GM12801 (cell line): ENCODE results near the gene ZNF503.

Experiments used
- TF ChIP-seq, protein P1 (sequence below): IDR thresholded peaks from one replicate; pipeline ENCODE4 v1.5.1; 2011; ENCODE audit warnings: control low read depth; ENCODE audit not compliant: insufficient read length; ENCODE audit errors: extremely low read depth

Gene ZNF503

GRCh38 chr10:75352650-75353049, 48.9 kb downstream of the ZNF503 start:
- TF ChIP-seq, protein P1, sequence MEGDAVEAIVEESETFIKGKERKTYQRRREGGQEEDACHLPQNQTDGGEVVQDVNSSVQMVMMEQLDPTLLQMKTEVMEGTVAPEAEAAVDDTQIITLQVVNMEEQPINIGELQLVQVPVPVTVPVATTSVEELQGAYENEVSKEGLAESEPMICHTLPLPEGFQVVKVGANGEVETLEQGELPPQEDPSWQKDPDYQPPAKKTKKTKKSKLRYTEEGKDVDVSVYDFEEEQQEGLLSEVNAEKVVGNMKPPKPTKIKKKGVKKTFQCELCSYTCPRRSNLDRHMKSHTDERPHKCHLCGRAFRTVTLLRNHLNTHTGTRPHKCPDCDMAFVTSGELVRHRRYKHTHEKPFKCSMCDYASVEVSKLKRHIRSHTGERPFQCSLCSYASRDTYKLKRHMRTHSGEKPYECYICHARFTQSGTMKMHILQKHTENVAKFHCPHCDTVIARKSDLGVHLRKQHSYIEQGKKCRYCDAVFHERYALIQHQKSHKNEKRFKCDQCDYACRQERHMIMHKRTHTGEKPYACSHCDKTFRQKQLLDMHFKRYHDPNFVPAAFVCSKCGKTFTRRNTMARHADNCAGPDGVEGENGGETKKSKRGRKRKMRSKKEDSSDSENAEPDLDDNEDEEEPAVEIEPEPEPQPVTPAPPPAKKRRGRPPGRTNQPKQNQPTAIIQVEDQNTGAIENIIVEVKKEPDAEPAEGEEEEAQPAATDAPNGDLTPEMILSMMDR, result no peak

DNA sequence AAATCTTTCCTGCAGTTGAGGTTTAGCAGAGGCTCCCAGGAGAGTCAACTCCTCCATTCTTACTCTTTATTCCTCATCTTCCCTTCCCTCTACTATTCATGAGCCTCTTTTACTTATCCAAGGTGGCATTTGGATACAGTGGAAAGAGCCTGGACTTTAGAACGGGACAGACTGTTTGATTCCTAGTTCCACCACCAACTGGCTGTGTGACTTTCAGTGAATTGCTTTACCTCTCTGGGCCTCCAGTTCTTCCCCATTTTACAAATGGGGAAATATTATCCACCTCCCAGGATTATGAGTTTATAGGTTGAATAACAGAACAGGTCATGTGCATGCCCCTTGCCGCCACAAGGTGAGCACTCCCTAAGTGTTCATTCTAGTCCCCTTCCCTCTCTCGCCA, 49.9 kb downstream of the ZNF503 start:
- TF ChIP-seq, protein P1, result no peak

GRCh38 chr10:75350791-75351190, 50.8 kb downstream of the ZNF503 start:
- TF ChIP-seq, protein P1, result no peak
